NCI-H226 (cell line): Measurements from ENCODE around the gene TMCO5A.

ENCODE experiments used
- DNase-seq: peaks from one replicate; pipeline ENCODE4 v3.0.0-alpha.2; 2015

TMCO5A gene

DNA sequence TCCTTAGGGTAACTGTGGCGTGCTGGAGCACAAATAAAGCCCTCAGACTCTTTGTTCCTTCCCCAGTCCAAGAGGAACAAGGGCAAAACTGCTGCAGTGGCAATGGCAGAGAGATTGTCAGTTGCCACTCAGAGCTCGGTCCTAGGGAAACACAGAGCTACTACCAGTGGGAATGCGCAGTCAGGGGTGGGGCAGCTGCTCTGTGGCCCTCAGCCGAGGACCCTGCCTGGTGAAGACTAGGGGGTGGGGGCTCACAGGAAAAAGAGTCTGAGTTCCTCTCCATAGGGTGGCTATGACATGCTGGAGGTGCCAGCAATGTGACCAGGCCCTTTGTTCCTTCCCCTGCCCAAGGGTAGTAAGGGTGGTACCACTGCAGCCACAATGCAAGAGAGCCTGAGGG is 43.8 kb downstream of the TMCO5A start:
- no peak for DNase-seq

DNA sequence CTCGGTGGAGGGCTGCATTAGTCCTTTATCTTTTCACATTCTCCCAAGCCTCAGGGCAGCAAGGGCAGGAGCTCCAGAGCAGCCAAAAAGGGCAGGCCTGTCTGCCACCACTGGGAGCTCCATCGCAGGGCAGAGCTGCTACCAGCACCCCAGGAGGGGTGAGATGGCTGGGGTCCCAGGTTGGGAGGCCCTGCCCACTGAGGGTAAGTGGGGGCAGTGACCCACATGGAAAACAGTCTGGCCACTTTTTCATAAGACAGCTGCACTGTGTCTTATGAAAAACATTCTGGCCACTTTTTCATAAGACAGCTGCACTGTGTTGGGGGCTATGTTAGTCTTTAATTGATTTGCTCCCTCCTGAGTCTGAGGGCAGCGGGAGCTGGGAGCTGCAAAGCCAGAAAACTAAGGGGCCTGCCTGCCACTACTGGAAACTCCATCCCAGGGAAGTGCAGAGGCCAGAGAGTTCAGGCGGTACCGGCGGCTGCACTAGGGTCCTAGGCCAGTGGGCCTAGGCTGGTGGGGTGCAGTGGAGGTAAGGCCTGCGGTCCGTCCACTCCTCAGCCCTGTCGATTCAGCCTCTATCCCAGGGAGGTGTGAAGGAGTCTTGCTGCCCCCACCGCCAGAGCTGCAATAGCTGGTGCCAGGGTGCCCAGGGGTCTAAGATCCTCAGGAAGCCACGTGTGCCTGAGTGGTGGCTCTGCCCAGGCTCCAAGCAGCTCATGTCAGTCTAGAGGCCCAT is 45.4 kb downstream of the TMCO5A start:
- DNase-seq = no peak

DNA sequence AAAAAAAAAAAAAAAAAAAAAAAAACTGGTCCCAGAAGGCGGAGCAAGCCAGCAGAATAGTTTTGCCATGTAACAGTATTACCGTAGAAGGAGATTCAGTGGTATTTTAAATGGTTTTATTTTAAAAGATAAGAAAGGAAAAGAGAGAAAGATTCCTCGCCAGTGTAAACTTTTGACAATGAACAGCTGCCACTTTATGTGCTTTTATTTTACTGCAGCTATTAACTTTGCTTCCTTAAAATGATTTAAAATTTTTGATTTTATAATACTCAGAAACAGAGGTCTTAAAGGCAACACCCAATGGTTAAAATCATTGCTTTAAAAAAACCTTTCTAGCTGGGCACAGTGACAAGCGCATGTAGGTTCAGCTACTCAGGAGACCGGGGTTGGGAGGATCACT is 46.8 kb downstream of the TMCO5A start:
- no peak for DNase-seq

DNA sequence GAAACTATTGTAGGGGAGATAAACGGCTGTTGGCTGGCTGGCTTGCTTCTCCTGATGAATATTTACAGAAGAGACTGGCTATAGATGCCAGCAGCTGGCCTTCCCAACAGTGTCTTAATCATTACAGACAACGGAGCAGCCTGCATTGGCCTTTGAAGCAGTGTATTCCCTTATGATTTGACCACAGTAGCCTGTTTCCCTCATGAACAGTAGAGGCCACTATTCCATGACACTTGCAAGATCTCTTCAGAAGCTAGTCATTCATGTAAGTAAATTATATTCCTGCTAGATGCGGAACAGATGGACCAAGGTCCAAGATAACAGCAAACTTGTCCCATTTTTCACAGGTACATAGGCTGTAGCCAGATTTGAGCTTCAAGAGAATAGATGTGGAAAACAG is 47.3 kb downstream of the TMCO5A start:
- no peak for DNase-seq

DNA sequence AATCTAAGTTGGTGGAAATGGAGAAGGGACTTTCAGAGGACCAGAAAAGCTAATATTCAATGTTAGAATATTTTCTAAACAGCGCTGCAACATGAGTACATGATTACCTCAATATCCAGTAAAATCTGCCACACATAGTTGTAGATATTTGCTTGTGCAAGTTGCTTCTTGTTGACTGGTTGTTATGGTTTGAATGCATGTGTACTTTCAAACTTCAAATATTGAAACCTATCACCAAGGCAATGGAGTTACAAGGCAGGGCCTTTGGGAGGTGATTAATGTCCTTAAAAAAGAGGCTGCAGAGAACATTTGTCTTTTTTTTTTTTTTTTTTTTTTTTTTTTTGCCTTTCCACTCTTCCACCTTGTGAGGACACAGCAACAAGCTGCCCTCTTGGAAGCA is 49.9 kb downstream of the TMCO5A start:
- no peak for DNase-seq

DNA sequence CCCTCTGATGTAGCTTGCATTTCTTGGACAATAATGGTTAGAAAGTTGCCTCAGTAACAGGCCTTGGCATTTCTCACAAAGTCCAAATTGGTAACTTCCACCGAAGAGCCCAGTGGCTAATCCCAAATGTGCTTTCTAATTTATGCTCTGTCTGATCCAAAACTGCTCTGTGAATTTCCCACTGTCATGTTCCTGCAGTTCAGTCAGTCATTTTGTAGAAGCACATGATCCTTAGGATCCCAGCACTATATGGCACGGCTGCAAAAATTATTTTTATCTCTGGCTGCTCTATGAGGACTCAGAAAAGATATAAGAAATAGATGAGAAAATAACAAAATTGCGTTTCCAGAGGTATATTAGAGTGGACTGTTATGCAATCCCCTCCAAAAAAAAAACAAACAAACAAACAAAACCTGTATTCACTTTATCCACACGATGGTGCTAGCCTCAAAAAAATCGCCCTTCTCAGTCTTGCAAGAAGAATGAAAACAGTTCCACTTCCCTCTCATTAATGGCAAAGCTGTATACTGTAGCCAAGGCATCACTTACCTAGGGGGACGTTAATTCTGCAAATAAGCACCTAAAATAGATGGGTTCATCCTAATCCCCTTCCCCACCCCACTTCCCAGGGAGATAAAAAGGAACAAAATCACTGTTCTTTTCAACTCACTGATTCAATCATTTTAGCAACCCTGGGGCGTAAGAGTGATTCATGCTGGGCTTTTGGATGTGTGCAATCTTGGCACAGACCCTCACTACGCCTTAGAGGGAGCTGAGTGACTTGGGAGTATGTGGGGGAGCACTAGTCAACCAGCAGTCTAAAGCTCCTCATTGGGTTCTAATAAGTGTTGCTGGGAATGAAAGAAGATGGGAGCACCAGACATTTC is 61.3 kb downstream of the TMCO5A start:
- DNase-seq = peak; percentile 53
